H1 (cell line): Measurements from ENCODE around the gene NLRX1. TPM values are rescaled to one million over a fixed set of nuclear protein-coding genes. Genes with fewer than 3 reads are reported as not detected.

Experiments
- CHD1 ChIP-seq: IDR thresholded peaks from 2 replicates; pipeline ENCODE4 v1.6.1; 2012; ENCODE audit warnings: low read depth, low read length, improper control_type of control experiment
- CHD7 ChIP-seq: fragments of 300-600 bp; sonication (generic); IDR thresholded peaks from 2 replicates; pipeline ENCODE4 v1.7.1; 2012; ENCODE audit warnings: low read length, moderate library complexity, mild to moderate bottlenecking, inconsistent platforms; ENCODE audit not compliant: insufficient replicate concordance
- CTCF ChIP-seq, 3 experiments: IDR thresholded peaks; 1 replicate in 2 of 3; 2 replicates in 1 of 3; pipeline versions ENCODE4 v1.5.1 to v1.6.1; 2011; ENCODE audit warnings: low read length in 3 of 3, mild to moderate bottlenecking in 3 of 3, inconsistent platforms in 2 of 3, low read depth in 1 of 3, moderate library complexity in 1 of 3; ENCODE audit not compliant: insufficient read depth in 1 of 3; ENCODE audit errors: control extremely low read depth in 1 of 3
- RBBP5 ChIP-seq: IDR thresholded peaks from 2 replicates; pipeline ENCODE4 v1.7.1; 2012; ENCODE audit warnings: low read depth, mild to moderate bottlenecking, inconsistent platforms, low read length, moderate library complexity, borderline replicate concordance
- USF2 ChIP-seq: IDR thresholded peaks from 2 replicates; pipeline ENCODE4 v1.6.1; 2011; ENCODE audit warnings: low read length, improper control_type of control experiment
- ZNF274 ChIP-seq: IDR thresholded peaks from 2 replicates; pipeline ENCODE4 v1.7.0; 2012; ENCODE audit warnings: low read length, borderline replicate concordance; ENCODE audit errors: extremely low read depth
- polyA plus RNA-seq, 7 experiments: library from polyadenylated mRNA; depleted of rRNA in 3 of 7; stranded (reverse) in 5 of 7; unstranded in 2 of 7; fragments of >200 nt in 5 of 7; fragments of 200-250 nt in 2 of 7; gene quantifications; 1 replicate in 5 of 7; 2 replicates in 1 of 7; 4 replicates in 1 of 7; pipeline versions ENCODE4 v1.2.1 to v1.2.3, GENCODE V29; 2011 to 2013; ENCODE audit warnings: missing spikeins in 2 of 7, mixed read lengths in 2 of 7
- total RNA-seq: library from RNA; stranded (reverse); fragmentation: NEBNext Ultra II Directional; extraction: Animal tissue kit (Norgen Biotek cat#: 25700); gene quantifications from 2 replicates; pipeline ENCODE4 v1.2.1, GENCODE V29; 2021

The NLRX1 gene
- total and polyA plus RNA-seq, 2 of the 8 experiments (the other 6 are each of a cell fraction or from before 2014, with no cell fraction given) = 13.2 to 18.6 TPM

- TF ChIP-seq CHD7 = no peak
- TF ChIP-seq RBBP5 = no peak
- TF ChIP-seq CHD1 = no peak
- TF ChIP-seq ZNF274 = no peak
- no peak for TF ChIP-seq CTCF (IDR thresholded peaks at IDR 0.05; ENCODE audit: control extremely low read depth in 1 of 3, insufficient read depth in 1 of 3, low read depth in 1 of 3, low read length in 3 of 3)
- no peak for TF ChIP-seq USF2
These were observed 2.0 kb upstream of the NLRX1 start (continued) for GRCh38 chr11:119166368-119167076.
